Endothelial cell of umbilical vein (primary cell): ENCODE results near the gene OR4M1. TPM values are rescaled to one million over a fixed set of nuclear protein-coding genes. Genes with fewer than 3 reads are reported as not detected.
"Not testable (repeated sequence)": the region's sequence is repeated elsewhere in the genome, so short reads cannot be mapped to it uniquely, and the experiment has no call there.

Source experiments
- BruUV-seq: library from RNA; stranded (reverse); fragments of 400-500 nt; replicated peaks from 2 replicates; lab custom pipeline; 2021; lab: Mats Ljungman, UMichigan
- CTCF ChIA-PET: fragments of 300-600, 350-600 bp; sonication (Branson Sonifier 250); formaldehyde crosslinking; loops from one replicate; lab custom pipeline; 2021; ENCODE audit warnings: antibody characterized with exemption, inconsistent platforms; lab: Charles Lee
- POLR2A ChIA-PET: fragments of 300-600, 350-600 bp; sonication (Branson Sonifier 250); formaldehyde crosslinking; loops from one replicate; lab custom pipeline; 2021; ENCODE audit warnings: antibody characterized with exemption, inconsistent platforms; lab: Charles Lee
- DNase-seq: peaks from one replicate; pipeline ENCODE4 v3.0.0-alpha.2; 2011; ENCODE audit warnings: low read depth, low spot score
- FAIRE-seq: peaks from 2 replicates; lab custom pipeline; 2011; peaks lifted over from hg19 to GRCh38; lab: Jason Lieb, UNC
- H2AFZ ChIP-seq: 2 replicates; pipeline ENCODE4 v1.6.0; 2012; ENCODE audit warnings: low read depth, low read length, control low read depth, inconsistent platforms
- H3K27ac ChIP-seq: 2 replicates; pipeline ENCODE4 v1.5.1; 2011; ENCODE audit warnings: low read depth, mild to moderate bottlenecking, control low read depth, low read length, moderate library complexity; ENCODE audit not compliant: insufficient read depth
- H3K27me3 ChIP-seq, 2 experiments: 2 replicates each; pipeline versions ENCODE4 v1.6.0 to v1.6.1; 2011; ENCODE audit warnings: low read length in 2 of 2, mixed read lengths in 1 of 2; ENCODE audit not compliant: control insufficient read depth in 2 of 2, insufficient read depth in 2 of 2
- H3K36me3 ChIP-seq, 2 experiments: 2 replicates in 1 of 2; 3 replicates in 1 of 2; pipeline ENCODE4 v1.5.1; 2011; ENCODE audit warnings: low read length in 2 of 2, mild to moderate bottlenecking in 1 of 2, moderate library complexity in 1 of 2; ENCODE audit not compliant: control insufficient read depth in 2 of 2, insufficient read depth in 2 of 2; ENCODE audit errors: extremely low read depth in 1 of 2
- H3K4me1 ChIP-seq: 3 replicates; pipeline ENCODE4 v1.5.1; 2011; ENCODE audit warnings: mild to moderate bottlenecking, low read length; ENCODE audit not compliant: control insufficient read depth, insufficient read depth; ENCODE audit errors: extremely low read depth
- H3K4me2 ChIP-seq: 2 replicates; pipeline ENCODE4 v1.6.1; 2011; ENCODE audit warnings: low read length, control low read depth, mixed read lengths; ENCODE audit not compliant: insufficient read depth
- H3K4me3 ChIP-seq, 3 experiments: fragments of 200-600 bp in 1 of 3; sonication (generic), shearing (Covaris generic) in 1 of 3; replicated peaks in 1 of 3; 2 replicates each; pipeline ENCODE4 v1.5.1; 2011 to 2016; ENCODE audit warnings: control low read depth in 3 of 3, low read length in 3 of 3, mild to moderate bottlenecking in 2 of 3, inconsistent platforms in 1 of 3, low read depth in 1 of 3, moderate library complexity in 1 of 3; ENCODE audit not compliant: insufficient read depth in 1 of 3
- H3K79me2 ChIP-seq: 2 replicates; pipeline ENCODE4 v1.6.0; 2012; ENCODE audit warnings: low read length, inconsistent platforms; ENCODE audit not compliant: control insufficient read depth, insufficient read depth
- H3K9ac ChIP-seq: replicated peaks from 2 replicates; pipeline ENCODE3; 2011; ENCODE audit warnings: low read length, control low read depth; ENCODE audit not compliant: insufficient read depth; ENCODE audit errors: extremely low read depth
- H3K9me1 ChIP-seq: replicated peaks from 3 replicates; pipeline ENCODE4 v1.6.0; 2011; ENCODE audit warnings: mild to moderate bottlenecking, low read length; ENCODE audit not compliant: control insufficient read depth, insufficient read depth; ENCODE audit errors: extremely low read depth
- H3K9me3 ChIP-seq: replicated peaks from 2 replicates; pipeline ENCODE4 v1.5.1; 2012; ENCODE audit warnings: low read length, inconsistent platforms; ENCODE audit not compliant: control insufficient read depth, insufficient read depth
- H4K20me1 ChIP-seq: replicated peaks from 2 replicates; pipeline ENCODE3; 2011; ENCODE audit warnings: mild to moderate bottlenecking, low read length; ENCODE audit not compliant: control insufficient read depth, insufficient read depth; ENCODE audit errors: extremely low read depth
- CTCF ChIP-seq, 2 donors: IDR thresholded peaks; 1 replicate in 1 of 2; 2 replicates in 1 of 2; pipeline ENCODE4 v1.5.1; 2011; ENCODE audit warnings: low read length in 2 of 2, mild to moderate bottlenecking in 2 of 2, moderate library complexity in 2 of 2, control low read depth in 1 of 2, inconsistent platforms in 1 of 2, low read depth in 1 of 2; ENCODE audit not compliant: insufficient read depth in 1 of 2; ENCODE audit errors: extremely low read depth in 1 of 2
- EZH2 ChIP-seq: IDR thresholded peaks from 2 replicates; pipeline ENCODE4 v1.6.1; 2012; ENCODE audit warnings: borderline replicate concordance, low read depth, mild to moderate bottlenecking, moderate library complexity, low read length, inconsistent platforms; ENCODE audit not compliant: severe bottlenecking
- FOS ChIP-seq: IDR thresholded peaks from 2 replicates; pipeline ENCODE4 v1.6.1; 2011; ENCODE audit warnings: mild to moderate bottlenecking, low read length, moderate library complexity, borderline replicate concordance; ENCODE audit not compliant: insufficient read depth
- GATA2 ChIP-seq: IDR thresholded peaks from 2 replicates; pipeline ENCODE4 v1.7.0; 2011; ENCODE audit warnings: low read depth, mild to moderate bottlenecking, moderate library complexity, mixed read lengths, low read length; ENCODE audit not compliant: insufficient read length, insufficient read depth
- JUN ChIP-seq: IDR thresholded peaks from 2 replicates; pipeline ENCODE4 v1.6.1; 2011; ENCODE audit warnings: borderline replicate concordance, low read depth; ENCODE audit not compliant: insufficient read length, insufficient read depth
- MYC ChIP-seq: IDR thresholded peaks from one replicate; pipeline ENCODE4 v1.6.1; 2011; ENCODE audit warnings: mild to moderate bottlenecking, low read depth, low read length
- POLR2A ChIP-seq: IDR thresholded peaks from 2 replicates; pipeline ENCODE4 v1.6.1; 2012; ENCODE audit warnings: low read depth, mild to moderate bottlenecking, control low read depth, low read length
- POLR2AphosphoS5 ChIP-seq: IDR thresholded peaks from 2 replicates; pipeline ENCODE4 v1.6.1; 2012; ENCODE audit warnings: low read depth, mild to moderate bottlenecking, control low read depth, low read length, moderate library complexity; ENCODE audit not compliant: insufficient read depth
- dilution Hi-C: fragments of 300-500 bp; cut with MboI; formaldehyde crosslinking; loops from one replicate; pipeline ENCODE4 v1.15.0; 2019; ENCODE audit warnings: low sequenced_read_pairs; ENCODE audit not compliant: extremely low pct_ligation_motif_present
- intact Hi-C: fragments of 100-400 bp; cut with micrococcal nuclease; formaldehyde crosslinking; loops from one replicate; pipeline ENCODE4 v1.10.0; 2022
- polyA plus RNA-seq, 4 experiments: library from polyadenylated mRNA; depleted of rRNA in 3 of 4; stranded (reverse) in 3 of 4; unstranded in 1 of 4; fragments of >200 nt; gene quantifications; 2 replicates each; pipeline versions ENCODE4 v1.2.1 to v1.2.3, GENCODE V29; 2011 to 2012; ENCODE audit warnings: missing spikeins in 1 of 4
- total RNA-seq: library from RNA; stranded (reverse); gene quantifications from 2 replicates; pipeline ENCODE4 v1.2.3, GENCODE V29; 2021
- TF ChIP-seq, protein P1 (sequence below): IDR thresholded peaks from 2 replicates; pipeline ENCODE4 v1.6.1; 2011; ENCODE audit not compliant: insufficient read depth, insufficient read length

The OR4M1 gene
- total and polyA plus RNA-seq, 2 donors (not counting 3 experiments of a cell fraction or from before 2014, with no cell fraction given): not detected

GRCh38 chr14:19823765-19824164, 50.5 kb downstream of the OR4M1 start:
- Histone ChIP-seq H3K79me2 (no peaks in the 10 kb centered on the region), H4K20me1 (no peaks in the 10 kb centered on the region), H3K27me3 (no peaks in the 10 kb centered on the region), H3K27ac (no peak overlapping the region), H3K9ac (no peak overlapping the region), H3K9me1 (no peaks in the 10 kb centered on the region), H3K4me2 (no peak overlapping the region), H3K36me3 (no peaks in the 10 kb centered on the region), H3K4me1 (no peaks in the 10 kb centered on the region), H3K4me3 (no peak overlapping the region), H2AFZ (no peak overlapping the region), H3K9me3 (no peaks in the 10 kb centered on the region)
- intact Hi-C loops (no loop called here), dilution Hi-C loops (no loop called here)
- no TSS peak for BruUV-seq
- CTCF ChIA-PET: no interaction called here
- DNase-seq: no peak
- no peak for TF ChIP-seq POLR2A
- TF ChIP-seq JUN: no peak
- TF ChIP-seq GATA2: no peak
- no peak for TF ChIP-seq MYC
- no peak for TF ChIP-seq POLR2AphosphoS5
- TF ChIP-seq CTCF (IDR thresholded peaks at IDR 0.05; ENCODE audit: extremely low read depth in 1 of 2, insufficient read depth in 1 of 2, low read depth in 1 of 2, low read length in 2 of 2): no peak
- TF ChIP-seq FOS: no peak
- TF ChIP-seq, protein P1, sequence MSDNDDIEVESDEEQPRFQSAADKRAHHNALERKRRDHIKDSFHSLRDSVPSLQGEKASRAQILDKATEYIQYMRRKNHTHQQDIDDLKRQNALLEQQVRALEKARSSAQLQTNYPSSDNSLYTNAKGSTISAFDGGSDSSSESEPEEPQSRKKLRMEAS: no peak
- no peak for TF ChIP-seq EZH2
- no peak for FAIRE-seq
- POLR2A ChIA-PET: no interaction called here

DNA sequence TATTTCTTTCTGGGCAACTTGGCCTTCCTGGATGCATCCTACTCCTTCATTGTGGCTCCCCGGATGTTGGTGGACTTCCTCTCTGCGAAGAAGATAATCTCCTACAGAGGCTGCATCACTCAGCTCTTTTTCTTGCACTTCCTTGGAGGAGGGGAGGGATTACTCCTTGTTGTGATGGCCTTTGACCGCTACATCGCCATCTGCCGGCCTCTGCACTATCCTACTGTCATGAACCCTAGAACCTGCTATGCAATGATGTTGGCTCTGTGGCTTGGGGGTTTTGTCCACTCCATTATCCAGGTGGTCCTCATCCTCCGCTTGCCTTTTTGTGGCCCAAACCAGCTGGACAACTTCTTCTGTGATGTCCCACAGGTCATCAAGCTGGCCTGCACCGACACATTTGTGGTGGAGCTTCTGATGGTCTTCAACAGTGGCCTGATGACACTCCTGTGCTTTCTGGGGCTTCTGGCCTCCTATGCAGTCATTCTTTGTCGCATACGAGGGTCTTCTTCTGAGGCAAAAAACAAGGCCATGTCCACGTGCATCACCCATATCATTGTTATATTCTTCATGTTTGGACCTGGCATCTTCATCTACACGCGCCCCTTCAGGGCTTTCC, 54.4 kb downstream of the OR4M1 start:
- DNase-seq, H3K27ac ChIP-seq, FAIRE-seq, H4K20me1 ChIP-seq, dilution Hi-C loops, H3K4me3 ChIP-seq, CTCF ChIA-PET, H2AFZ ChIP-seq, H3K79me2 ChIP-seq, H3K27me3 ChIP-seq, H3K4me1 ChIP-seq, H3K9me3 ChIP-seq, H3K9ac ChIP-seq, intact Hi-C loops, H3K9me1 ChIP-seq, BruUV-seq, H3K4me2 ChIP-seq, H3K36me3 ChIP-seq, POLR2A ChIA-PET: not testable (repeated sequence)
